Measurements from ENCODE around the gene PLLP.
"Not testable (repeated sequence)": the region's sequence is repeated elsewhere in the genome, so short reads cannot be mapped to it uniquely, and the experiment has no call there.

PLLP gene

DNA sequence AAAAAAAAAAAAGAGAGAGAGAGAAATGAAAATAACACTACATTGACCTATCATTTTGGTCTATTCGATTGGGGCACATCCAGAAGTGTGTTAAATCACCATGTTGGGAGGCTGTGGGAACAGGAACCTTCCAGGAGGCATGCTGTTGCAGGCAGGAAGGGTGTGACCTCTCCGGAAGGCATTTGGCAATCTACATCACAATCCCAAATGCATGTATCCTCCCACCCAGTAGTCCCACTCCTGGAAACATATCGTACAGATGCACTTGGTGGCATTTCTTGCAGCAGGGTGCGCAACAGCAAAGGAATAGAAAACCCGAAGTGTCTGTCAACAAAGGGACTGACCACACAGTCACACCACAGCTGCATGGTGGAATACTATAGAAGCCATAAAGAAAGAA is 7.9 kb downstream of the PLLP start:
- no peak for DNase-seq
- Histone ChIP-seq H3K27me3 (replicated peaks) (no peaks in the 10 kb centered on the region), H3K27ac (no peak overlapping the region), H3K4me3 (ENCODE audit: low read depth, low read length) (no peak overlapping the region), H3K36me3 (replicated peaks) (no peaks in the 10 kb centered on the region)
- TF ChIP-seq, protein P1, sequence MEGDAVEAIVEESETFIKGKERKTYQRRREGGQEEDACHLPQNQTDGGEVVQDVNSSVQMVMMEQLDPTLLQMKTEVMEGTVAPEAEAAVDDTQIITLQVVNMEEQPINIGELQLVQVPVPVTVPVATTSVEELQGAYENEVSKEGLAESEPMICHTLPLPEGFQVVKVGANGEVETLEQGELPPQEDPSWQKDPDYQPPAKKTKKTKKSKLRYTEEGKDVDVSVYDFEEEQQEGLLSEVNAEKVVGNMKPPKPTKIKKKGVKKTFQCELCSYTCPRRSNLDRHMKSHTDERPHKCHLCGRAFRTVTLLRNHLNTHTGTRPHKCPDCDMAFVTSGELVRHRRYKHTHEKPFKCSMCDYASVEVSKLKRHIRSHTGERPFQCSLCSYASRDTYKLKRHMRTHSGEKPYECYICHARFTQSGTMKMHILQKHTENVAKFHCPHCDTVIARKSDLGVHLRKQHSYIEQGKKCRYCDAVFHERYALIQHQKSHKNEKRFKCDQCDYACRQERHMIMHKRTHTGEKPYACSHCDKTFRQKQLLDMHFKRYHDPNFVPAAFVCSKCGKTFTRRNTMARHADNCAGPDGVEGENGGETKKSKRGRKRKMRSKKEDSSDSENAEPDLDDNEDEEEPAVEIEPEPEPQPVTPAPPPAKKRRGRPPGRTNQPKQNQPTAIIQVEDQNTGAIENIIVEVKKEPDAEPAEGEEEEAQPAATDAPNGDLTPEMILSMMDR (IDR thresholded peaks at IDR 0.05; ENCODE audit: low read depth, low read length, missing control alignments), result no peak
- in situ Hi-C loops (cut with HindIII; ENCODE audit: low pct_ligation_motif_present, low sequenced_read_pairs), result no loop called here

DNA sequence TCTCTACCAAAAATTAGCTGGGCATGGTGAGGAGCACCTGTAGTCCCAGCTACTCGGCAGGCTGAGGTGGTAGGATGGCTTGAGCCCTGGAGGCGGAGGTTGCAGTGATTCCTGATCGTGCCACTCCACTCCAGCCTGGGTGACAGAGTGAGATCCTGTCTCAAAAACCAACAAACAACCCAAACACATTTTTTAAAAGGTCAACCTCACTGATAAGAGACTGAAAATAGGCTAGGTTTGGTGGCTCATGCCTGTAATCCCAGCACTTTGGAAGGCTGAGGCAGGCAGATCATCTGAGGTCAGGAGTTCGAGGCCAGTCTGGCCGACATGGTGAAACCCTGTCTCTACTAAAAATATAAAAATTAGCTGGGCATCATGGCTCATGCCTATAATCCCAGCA is 8.5 kb downstream of the PLLP start:
- DNase-seq; in situ Hi-C loops (cut with HindIII; ENCODE audit: low pct_ligation_motif_present, low sequenced_read_pairs); H3K27ac ChIP-seq; H3K27me3 ChIP-seq (replicated peaks); H3K4me3 ChIP-seq (ENCODE audit: low read depth, low read length); H3K36me3 ChIP-seq (replicated peaks): not testable (repeated sequence)

DNA sequence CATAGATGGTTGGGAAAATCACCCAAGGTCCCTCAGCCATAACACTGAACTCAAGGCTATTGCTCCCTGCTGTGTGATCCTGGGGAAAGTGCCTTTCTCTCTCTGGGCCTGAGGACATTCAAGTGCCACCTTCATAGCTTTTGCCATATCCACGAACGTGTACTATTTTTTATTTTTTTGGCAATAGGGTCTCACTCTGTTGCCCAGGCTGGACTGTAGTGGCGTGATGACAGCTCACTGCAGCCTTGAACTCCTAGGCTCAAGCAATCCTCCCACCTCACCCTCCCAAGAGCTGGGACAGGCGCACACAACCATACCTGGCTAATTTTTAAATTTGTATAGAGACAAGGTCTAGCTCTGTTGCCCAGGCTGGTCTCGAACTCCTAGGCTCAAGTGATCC is 10.6 kb downstream of the PLLP start:
- H3K27me3 ChIP-seq (replicated peaks), result no peaks in the 10 kb centered on the region
- TF ChIP-seq, protein P1 (IDR thresholded peaks at IDR 0.05; ENCODE audit: low read depth, low read length, missing control alignments), result no peak
- H3K36me3 ChIP-seq (replicated peaks), result no peaks in the 10 kb centered on the region
- no peak overlapping the region for H3K4me3 ChIP-seq (ENCODE audit: low read depth, low read length)
- DNase-seq, result no peak
- in situ Hi-C loops (cut with HindIII; ENCODE audit: low pct_ligation_motif_present, low sequenced_read_pairs), result no loop called here
- no peak overlapping the region for H3K27ac ChIP-seq

DNA sequence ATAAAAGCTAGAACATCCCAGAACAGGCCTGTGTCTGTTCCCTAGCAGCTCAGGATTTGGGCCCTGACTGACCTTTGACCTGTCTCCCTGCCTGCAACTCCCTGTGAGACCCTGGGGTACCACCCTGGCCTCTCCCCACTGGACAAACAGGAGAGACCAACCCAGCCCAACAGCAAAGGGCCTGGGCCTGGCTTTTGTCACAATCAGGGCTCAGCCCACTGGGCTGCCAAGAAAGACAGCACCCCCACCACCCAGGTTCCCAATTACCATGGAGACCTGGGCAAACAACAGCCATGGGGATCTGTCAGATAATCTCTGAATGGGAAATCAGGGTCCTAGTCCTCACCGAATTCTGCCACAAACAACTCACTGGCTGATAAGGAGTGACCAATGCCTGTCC is 11.1 kb downstream of the PLLP start:
- Histone ChIP-seq H3K4me3 (ENCODE audit: low read depth, low read length) (no peak overlapping the region), H3K27ac (no peak overlapping the region), H3K36me3 (replicated peaks) (no peaks in the 10 kb centered on the region), H3K27me3 (replicated peaks) (no peaks in the 10 kb centered on the region)
- TF ChIP-seq, protein P1 (IDR thresholded peaks at IDR 0.05; ENCODE audit: low read depth, low read length, missing control alignments), result no peak
- no peak for DNase-seq
- in situ Hi-C loops (cut with HindIII; ENCODE audit: low pct_ligation_motif_present, low sequenced_read_pairs), result no loop called here

DNA sequence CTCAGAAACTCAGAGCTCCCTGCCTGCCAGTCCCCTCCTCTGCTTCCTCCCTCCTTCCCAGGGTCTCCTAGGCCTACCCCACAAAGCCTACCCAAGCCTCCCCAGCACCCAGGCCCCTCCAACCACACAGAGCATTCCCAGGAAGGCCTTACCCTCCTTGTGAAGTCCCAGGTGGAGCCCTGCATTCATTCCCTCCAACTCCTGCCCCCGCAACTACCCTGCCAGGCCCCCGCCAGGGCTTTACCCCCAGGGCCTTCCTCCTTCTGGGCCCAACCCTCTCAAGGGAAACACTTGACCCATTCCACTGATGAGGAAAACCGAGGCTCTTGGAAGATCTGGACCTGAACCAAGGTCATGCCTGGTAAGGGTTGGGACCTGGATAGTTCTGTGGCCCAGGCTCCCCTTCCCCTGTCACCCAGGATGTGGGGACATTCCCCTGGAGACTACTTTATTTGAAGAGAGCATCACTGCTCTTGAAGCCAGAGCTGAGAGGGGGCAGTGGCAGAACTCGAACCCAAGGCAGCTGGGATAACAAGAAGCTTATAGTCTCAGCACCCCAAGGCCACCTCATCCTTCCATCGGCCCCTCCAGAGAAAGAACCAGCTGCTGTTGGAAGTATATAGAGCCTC is 12.5 kb downstream of the PLLP start:
- Histone ChIP-seq H3K4me3 (ENCODE audit: low read depth, low read length) (no peak overlapping the region), H3K27ac (no peak overlapping the region), H3K27me3 (replicated peaks) (no peaks in the 10 kb centered on the region), H3K36me3 (replicated peaks) (no peaks in the 10 kb centered on the region)
- TF ChIP-seq, protein P1 (IDR thresholded peaks at IDR 0.05; ENCODE audit: low read depth, low read length, missing control alignments), result no peak
- no peak for DNase-seq
- in situ Hi-C loops (cut with HindIII; ENCODE audit: low pct_ligation_motif_present, low sequenced_read_pairs), result no loop called here

DNA sequence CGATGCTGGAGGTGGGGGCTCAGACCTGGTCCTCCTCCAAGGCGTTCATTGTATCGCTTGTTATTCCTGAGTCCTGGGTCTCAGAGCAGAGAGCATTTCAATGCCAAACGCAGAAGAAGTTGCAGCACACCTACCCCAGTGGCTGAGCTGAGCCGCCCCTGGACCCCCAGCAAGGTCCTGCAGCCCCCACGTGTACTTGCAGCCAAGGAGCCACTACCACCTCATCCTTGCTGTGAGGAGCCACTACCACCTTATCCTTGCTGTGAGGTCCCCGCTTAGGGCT is 13.5 kb downstream of the PLLP start:
- in situ Hi-C loops (cut with HindIII; ENCODE audit: low pct_ligation_motif_present, low sequenced_read_pairs), result no loop called here
- no peak for DNase-seq

More for the DNA sequence above, 13.5 kb downstream of the PLLP start:
- Histone ChIP-seq H3K4me3 (ENCODE audit: low read depth, low read length) (no peak overlapping the region), H3K27ac (no peak overlapping the region), H3K27me3 (replicated peaks) (no peaks in the 10 kb centered on the region), H3K36me3 (replicated peaks) (no peaks in the 10 kb centered on the region)
- TF ChIP-seq, protein P1 (IDR thresholded peaks at IDR 0.05; ENCODE audit: low read depth, low read length, missing control alignments), result no peak

All from brain microvascular endothelial cell (primary cell).